K562 (cell line): ENCODE data around the gene SCART1.

Experiments used
- ARHGAP35 ChIP-seq: fragments of 450-650 bp; IDR thresholded peaks from 2 replicates; pipeline ENCODE4 v1.6.1; 2018; ENCODE audit not compliant: partially characterized antibody
- CHD2 ChIP-seq: IDR thresholded peaks from 2 replicates; pipeline ENCODE4 v1.6.1; 2011; ENCODE audit warnings: low read depth, low read length
- HMGXB4 ChIP-seq: sonication (generic); formaldehyde crosslinking; IDR thresholded peaks from 2 replicates; pipeline ENCODE4 v1.8.1; 2023; ENCODE audit warnings: mild to moderate bottlenecking, missing genetic modification reagents
- NR2C1 ChIP-seq, 2 experiments: fragments of 450-650 bp; IDR thresholded peaks; 2 replicates each; pipeline ENCODE4 v1.6.1; 2017; ENCODE audit warnings: mild to moderate bottlenecking in 2 of 2, antibody characterized with exemption in 1 of 2, inconsistent platforms in 1 of 2, missing compliant biosample characterization in 1 of 2, missing genetic modification characterization in 1 of 2
- ZNF717 ChIP-seq: fragments of 250-450 bp; sonication (Bioruptor Pico); IDR thresholded peaks from 2 replicates; pipeline ENCODE4 v1.5.0; 2021
- TF ChIP-seq, protein P1 (sequence below), 3 experiments: IDR thresholded peaks in 2 of 3; conservative IDR thresholded peaks in 1 of 3; 2 replicates each; pipeline ENCODE4 v1.5.1; 2011 to 2012; ENCODE audit warnings: low read length in 3 of 3, mild to moderate bottlenecking in 3 of 3, control low read depth in 2 of 3, improper control_type of control experiment in 1 of 3, inconsistent platforms in 1 of 3, low read depth in 1 of 3, mixed read lengths in 1 of 3, moderate library complexity in 1 of 3; ENCODE audit not compliant: insufficient read depth in 2 of 3
- TF ChIP-seq, protein P2 (sequence below): fragments of 450-650 bp; IDR thresholded peaks from 2 replicates; pipeline ENCODE4 v1.7.1; 2018; ENCODE audit warnings: mild to moderate bottlenecking, low read depth; ENCODE audit not compliant: partially characterized antibody

- TF ChIP-seq HMGXB4 (CRISPR knock-in tag) (no peak), NR2C1 (IDR thresholded peaks at IDR 0.05) (no peak), NR2C1 (tag; IDR thresholded peaks at IDR 0.05) (no peak), ARHGAP35 (no peak), ZNF717 (CRISPR knock-in tag) (no peak), CHD2 (no peak)
- TF ChIP-seq, protein P1, sequence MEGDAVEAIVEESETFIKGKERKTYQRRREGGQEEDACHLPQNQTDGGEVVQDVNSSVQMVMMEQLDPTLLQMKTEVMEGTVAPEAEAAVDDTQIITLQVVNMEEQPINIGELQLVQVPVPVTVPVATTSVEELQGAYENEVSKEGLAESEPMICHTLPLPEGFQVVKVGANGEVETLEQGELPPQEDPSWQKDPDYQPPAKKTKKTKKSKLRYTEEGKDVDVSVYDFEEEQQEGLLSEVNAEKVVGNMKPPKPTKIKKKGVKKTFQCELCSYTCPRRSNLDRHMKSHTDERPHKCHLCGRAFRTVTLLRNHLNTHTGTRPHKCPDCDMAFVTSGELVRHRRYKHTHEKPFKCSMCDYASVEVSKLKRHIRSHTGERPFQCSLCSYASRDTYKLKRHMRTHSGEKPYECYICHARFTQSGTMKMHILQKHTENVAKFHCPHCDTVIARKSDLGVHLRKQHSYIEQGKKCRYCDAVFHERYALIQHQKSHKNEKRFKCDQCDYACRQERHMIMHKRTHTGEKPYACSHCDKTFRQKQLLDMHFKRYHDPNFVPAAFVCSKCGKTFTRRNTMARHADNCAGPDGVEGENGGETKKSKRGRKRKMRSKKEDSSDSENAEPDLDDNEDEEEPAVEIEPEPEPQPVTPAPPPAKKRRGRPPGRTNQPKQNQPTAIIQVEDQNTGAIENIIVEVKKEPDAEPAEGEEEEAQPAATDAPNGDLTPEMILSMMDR (IDR thresholded peaks at IDR 0.05 in 2 of 3, conservative IDR thresholded peaks at IDR 0.05 in 1 of 3; ENCODE audit: insufficient read depth in 2 of 3, low read depth in 1 of 3, low read length in 3 of 3), result peak; percentile 30 to 43 (median 38); a peak in 5 of 6 replicates
- TF ChIP-seq, protein P2, sequence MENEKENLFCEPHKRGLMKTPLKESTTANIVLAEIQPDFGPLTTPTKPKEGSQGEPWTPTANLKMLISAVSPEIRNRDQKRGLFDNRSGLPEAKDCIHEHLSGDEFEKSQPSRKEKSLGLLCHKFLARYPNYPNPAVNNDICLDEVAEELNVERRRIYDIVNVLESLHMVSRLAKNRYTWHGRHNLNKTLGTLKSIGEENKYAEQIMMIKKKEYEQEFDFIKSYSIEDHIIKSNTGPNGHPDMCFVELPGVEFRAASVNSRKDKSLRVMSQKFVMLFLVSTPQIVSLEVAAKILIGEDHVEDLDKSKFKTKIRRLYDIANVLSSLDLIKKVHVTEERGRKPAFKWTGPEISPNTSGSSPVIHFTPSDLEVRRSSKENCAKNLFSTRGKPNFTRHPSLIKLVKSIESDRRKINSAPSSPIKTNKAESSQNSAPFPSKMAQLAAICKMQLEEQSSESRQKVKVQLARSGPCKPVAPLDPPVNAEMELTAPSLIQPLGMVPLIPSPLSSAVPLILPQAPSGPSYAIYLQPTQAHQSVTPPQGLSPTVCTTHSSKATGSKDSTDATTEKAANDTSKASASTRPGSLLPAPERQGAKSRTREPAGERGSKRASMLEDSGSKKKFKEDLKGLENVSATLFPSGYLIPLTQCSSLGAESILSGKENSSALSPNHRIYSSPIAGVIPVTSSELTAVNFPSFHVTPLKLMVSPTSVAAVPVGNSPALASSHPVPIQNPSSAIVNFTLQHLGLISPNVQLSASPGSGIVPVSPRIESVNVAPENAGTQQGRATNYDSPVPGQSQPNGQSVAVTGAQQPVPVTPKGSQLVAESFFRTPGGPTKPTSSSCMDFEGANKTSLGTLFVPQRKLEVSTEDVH, result no peak
Measured at GRCh38 chr10:133476641-133476990, 22.9 kb downstream of the SCART1 start.
